ENCODE data around the gene RALBP1. TPM values are rescaled to one million over a fixed set of nuclear protein-coding genes. Genes with fewer than 3 reads are reported as not detected.
A peak's percentile ranks its signal among the peaks of the same experiment; 100 is the strongest.

Gene RALBP1
- total RNA-seq, 1 experiment from 2014 or later, result 49.0 TPM

DNA sequence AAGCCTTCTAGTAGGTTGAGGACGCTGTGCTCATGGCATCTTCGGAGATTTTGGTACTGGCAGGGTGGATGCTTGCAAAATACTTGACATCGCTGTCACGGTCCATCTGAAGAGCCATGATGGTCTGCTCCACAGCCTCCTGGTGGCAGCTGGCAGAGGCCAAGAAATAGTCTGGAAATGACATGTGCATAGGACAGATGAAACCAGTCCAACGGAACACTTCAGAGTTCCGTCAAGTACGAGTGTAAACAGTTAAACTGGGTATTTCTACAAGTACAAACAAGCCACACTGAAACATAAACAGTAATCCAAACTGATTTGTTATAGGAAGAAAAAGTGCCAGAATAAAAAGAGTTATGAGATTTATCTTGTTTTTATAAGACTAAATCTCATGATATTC lies 72.5 kb downstream of the RALBP1 start:
- DNase-seq (ENCODE audit: low spot score), result no peak

DNA sequence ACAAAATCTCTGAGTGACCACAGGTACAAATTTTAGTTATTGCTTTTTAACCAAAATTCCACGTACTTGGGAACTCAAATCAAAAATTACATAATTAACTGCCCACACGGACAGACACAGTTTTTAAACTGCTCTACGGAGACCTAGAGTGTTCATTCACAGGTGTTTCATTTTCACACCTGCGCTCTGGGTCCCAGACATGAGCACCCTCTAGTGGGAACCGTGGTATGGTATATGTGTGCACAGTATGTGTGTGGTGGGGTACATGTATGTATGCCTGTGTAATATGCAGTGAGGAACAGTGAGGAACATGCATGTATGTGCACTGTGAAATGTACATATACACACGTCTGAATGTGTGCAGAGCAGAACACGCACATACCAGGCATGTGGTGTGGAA lies 74.1 kb downstream of the RALBP1 start:
- DNase-seq (ENCODE audit: low spot score), result no peak

DNA sequence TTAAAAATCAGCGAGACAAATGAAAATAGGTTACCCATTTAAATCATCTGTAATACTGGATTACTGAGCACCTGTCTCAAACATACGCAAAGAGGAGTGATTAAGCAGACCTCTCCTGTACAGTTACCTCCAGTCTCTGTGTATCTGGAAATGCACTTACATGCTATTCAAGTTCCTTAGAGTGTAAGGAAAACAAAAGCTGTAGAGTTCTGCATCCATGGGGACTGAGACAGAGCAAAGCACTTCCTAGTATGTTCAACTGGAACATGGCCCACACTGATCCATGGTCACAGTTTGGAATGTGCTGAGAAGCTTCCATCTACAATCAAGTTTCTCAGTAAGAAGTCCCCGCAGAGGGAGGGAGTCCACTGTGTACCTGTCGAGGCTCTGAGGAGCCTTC lies 75.1 kb downstream of the RALBP1 start:
- no peak for DNase-seq (ENCODE audit: low spot score)

GRCh38 chr18:9552191-9552590 lies 76.9 kb downstream of the RALBP1 start:
- DNase-seq (ENCODE audit: low spot score), result no peak

- no peak for DNase-seq (ENCODE audit: low spot score)
Observed at GRCh38 chr18:9552616-9553015, 77.3 kb downstream of the RALBP1 start.

DNA sequence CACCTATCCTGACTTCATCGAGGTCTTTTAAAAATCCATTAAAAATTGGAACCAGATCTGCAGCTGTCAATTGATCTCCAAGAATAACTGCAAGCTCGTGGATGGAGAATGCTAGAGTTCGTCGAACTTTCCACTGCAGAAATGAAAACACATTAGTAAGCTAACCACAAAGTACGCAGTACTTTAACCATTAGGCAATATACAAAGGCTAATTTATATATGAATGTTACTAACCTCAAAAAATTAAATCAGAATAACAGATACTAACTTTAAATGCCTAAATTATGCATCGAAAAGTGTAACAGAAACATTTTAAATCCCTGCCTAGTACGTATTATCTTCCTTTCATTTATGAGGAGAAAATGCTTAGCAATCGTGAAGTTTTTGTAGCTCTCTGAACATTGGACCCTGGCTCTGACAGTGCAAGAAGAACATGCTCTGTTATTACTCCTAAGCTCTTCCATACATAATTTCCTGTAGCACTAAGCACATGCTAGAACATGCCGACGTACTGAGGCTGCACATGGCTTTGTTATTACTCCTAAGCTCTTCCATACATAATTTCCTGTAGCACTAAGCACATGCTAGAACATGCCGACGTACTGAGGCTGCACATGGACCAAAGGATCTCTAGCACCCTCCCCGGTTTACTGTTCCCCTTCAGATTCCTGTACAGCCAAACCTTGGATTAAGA lies 82.1 kb downstream of the RALBP1 start:
- DNase-seq (ENCODE audit: low spot score), result no peak

DNA sequence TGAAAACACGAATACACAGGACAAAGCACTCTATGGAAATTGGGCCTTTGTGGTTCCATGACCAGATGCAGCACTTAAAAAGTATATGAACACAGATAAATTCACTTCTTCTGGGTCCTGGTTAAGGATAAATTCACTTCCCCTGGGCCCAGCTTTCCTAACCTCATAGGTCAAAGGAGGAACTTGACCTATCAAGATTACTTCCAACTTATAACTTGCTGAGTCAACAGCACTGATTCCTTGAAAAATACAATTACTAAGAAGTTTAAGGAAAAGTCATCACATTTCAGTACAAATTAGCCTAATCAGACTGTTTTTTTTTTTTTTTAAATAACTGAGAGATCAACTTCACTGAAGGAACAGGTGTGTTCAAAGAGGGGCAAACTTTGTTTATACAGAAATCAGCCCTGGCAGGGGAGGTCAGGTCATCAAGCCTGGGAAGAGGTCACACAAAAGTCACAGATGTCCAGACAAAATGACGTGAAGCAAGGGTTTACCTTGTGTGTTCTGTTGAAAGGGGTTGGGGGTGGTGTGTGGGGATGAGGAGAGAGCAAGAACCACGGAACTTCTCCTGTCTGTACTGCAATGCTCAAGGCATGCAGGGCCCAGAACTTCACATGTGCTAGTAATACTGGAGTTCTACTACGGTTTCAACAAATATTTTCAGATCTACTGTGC lies 83.2 kb downstream of the RALBP1 start:
- DNase-seq (ENCODE audit: low spot score), result no peak

DNA sequence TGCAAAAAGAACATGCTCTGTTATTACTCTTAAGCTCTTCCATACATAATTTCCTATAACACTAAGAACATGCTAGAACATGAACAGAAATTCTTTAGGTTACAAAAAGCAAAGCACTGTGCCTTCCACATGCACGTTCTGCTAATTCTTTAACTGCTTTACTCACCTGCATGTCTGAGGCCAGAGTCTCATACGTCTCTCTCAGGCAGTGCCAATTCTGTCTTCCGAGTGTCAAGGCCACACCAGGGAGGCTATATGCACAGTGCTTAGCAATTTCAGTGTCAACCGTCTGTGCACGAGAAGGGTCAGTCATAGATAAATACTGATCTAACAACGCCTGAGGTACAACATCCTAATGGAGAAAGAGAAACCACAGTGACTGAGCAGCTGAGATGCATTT lies 83.9 kb downstream of the RALBP1 start:
- DNase-seq (ENCODE audit: low spot score), result no peak

DNA sequence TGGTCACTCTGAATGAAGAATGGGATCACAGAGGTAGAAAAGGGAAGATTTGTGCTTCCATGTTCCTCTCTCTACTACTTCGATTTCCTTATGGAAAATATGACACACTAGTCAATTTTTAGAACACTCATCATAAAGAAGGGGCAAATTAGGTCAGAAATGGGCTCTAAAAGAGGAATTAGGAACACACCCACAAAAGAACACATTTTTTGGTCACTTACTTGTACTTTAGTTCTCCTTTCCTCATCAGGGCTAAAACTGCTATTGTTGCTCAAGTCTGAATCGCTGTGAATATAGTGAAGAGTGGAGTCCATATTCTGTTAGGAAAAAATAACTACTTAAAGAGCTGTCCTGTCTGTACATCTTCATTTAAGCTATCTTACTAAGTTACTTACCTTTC lies 86.4 kb downstream of the RALBP1 start:
- no peak for DNase-seq (ENCODE audit: low spot score)

- no peak for DNase-seq (ENCODE audit: low spot score)
Observed at GRCh38 chr18:9562584-9562983, 87.3 kb downstream of the RALBP1 start.

DNA sequence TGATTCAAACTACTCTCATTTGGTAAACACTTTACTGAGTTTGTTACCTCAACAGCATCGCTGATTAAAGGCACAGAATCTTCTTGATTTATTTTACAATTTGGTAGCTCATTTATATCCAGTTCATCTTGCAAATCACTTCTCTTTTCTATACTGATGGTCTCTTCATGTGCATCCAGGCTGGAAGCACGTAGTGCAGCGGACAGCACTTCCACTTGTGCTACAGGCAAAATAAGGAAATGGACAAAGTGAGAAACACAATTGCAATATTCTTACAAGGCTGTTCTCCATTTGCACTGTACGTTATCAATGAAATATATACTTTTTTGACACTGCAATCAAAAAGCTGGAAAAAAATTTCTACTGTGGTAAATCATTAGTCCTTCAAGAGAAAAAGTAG lies 88.0 kb downstream of the RALBP1 start:
- no peak for DNase-seq (ENCODE audit: low spot score)

GRCh38 chr18:9565407-9565806 lies 90.1 kb downstream of the RALBP1 start:
- DNase-seq (ENCODE audit: low spot score), result no peak

GRCh38 chr18:9568186-9568585 lies 92.9 kb downstream of the RALBP1 start:
- no peak for DNase-seq (ENCODE audit: low spot score)

DNA sequence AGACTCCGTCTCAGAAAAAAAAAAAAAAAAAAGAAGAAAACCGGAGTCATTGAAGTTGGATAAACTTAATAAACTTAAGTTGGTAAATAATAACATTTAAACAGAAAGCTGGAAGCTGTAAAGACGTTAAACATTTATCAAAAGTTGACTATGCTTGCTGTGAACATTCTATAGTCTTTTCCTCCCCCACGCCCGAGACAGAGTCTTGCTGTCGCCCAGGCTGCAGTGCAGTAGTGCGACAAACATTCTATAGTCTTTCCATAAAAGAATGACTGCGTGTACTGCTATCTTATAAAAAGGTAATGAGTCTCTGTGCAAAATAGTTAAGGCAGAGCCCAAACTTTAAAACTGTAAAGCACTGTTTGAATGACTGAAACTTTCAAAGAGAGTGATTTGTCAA lies 93.9 kb downstream of the RALBP1 start:
- no peak for DNase-seq (ENCODE audit: low spot score)

DNA sequence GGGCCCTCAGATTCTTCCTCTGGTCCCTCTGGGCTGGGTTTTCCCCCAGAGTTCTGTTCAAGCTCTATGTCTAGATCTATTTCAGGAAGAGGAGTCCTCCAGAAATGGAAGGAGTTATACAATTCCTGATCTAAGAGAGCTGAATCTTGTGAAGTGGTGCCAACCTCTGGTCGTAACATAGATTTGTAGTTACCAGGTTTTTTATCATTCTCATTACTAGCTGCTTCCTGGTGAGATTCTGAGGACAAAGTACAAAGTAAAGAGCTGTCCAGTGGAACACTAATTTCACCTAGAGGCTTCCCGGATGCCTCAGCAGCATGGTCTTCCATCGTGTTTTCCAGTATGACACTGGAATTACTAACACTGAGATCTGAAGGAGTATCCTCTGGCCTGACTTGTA lies 94.9 kb downstream of the RALBP1 start:
- DNase-seq (ENCODE audit: low spot score), result no peak

- no peak for DNase-seq (ENCODE audit: low spot score)
Observed at GRCh38 chr18:9571546-9571945, 96.2 kb downstream of the RALBP1 start.

DNA sequence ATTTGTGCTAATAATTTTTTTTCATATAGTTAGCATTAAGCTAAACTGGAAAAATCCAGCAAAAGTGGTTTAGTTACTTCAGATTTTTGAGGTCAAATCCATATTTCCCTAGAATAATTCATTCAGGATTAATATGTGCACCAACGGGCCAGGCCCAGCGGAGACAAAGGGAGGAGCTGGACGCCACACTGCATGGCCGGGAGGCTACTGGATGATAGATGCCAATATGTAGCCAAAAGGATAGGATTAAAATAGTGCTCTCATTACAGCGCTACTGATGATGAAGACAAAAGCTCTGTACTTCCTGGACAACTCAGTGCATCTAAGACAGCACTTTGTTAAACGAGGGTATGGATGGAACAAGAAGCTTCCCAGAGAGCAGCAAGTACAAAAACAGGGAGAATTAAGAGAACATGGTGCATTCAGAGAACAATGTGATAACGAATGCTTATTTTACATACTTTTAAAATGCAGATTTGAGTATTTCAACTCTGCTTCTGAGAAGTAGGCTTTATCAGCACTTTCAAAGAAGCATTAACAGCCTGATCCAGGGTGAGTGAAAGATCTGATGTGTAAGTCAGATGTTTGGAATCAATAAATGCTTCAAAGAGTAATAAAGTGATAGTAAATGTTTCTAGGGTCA lies 99.3 kb downstream of the RALBP1 start:
- DNase-seq (ENCODE audit: low spot score), result no peak

GRCh38 chr18:9575558-9575957 lies 100.2 kb downstream of the RALBP1 start:
- DNase-seq (ENCODE audit: low spot score), result peak; percentile 88

DNA sequence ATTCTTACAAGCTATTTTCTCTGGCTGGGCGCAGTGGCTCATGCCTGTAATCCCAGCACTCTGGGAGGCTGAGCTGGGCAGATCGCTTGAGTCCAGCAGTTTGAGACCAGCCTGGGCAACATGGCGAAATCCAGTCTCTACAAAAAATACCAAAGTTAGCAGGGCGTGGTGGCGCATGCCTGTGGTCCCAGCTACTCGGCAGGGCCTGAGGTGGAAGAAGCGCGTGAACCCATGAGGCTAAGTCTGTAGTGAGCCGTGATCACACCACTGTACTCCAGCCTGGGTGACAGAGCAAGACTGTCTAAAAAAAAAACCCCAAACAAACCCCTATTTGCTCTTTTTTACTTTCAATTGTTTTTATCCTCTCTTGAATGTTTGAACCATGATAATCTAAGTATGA lies 102.0 kb downstream of the RALBP1 start:
- peak; percentile 22 for DNase-seq (ENCODE audit: low spot score)

- DNase-seq (ENCODE audit: low spot score), result peak; percentile 21
Observed at GRCh38 chr18:9578306-9578705, 103.0 kb downstream of the RALBP1 start.

DNA sequence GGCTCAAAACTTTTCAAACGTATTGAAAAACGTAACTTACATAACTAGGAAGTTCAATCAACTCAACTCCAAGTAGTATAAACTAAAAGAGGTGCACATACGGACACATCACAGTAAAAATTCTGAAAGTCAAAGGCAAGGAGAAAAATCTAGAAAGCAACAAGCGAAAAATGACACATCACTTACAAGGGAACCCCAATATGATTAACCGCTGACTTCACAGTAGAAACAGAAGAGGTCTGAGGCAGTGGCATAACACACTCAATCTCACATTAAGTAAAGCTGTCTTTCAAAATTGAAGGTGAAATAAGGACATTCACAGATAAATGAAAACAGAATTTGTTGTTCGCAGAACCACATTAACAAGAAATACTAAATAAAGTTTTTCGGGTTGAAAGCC lies 106.4 kb downstream of the RALBP1 start:
- no peak for DNase-seq (ENCODE audit: low spot score)

- DNase-seq (ENCODE audit: low spot score), result no peak
Observed at GRCh38 chr18:9586814-9587213, 111.5 kb downstream of the RALBP1 start.

Data from H4 (cell line).